NCI-H2227 (cell line): ENCODE results near the gene ZBTB4.
"Not testable (repeated sequence)": the region's sequence is repeated elsewhere in the genome, so short reads cannot be mapped to it uniquely, and the experiment has no call there.

Source experiments
- DNase-seq: peaks from one replicate; lab custom pipeline; 2025; ENCODE audit not compliant: unreplicated experiment; lab: John Stamatoyannopoulos, UW

The ZBTB4 gene

GRCh38 chr17:7493941-7494340 is 14.5 kb upstream of the ZBTB4 start:
- no peak for DNase-seq

DNA sequence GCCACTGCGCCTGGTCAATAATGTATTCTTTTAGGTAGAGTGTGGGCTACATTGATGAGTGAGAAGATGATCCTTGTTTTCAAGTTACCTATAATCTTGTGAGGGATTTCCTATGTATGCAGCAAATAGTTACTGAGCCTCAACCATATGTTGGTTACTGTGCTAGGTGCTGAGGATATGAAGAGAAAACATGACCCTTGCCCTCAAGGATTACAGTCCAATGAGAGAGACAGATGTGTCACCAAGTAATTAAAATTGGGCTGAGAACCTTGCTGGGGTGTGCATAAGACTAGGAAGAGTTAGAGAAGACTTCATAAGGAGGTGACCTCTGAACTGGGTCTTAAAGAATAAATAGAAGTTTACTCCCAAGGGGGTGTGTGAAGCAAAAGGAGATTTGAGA is 12.2 kb upstream of the ZBTB4 start:
- DNase-seq: no peak

- no peak for DNase-seq
Measured at GRCh38 chr17:7490144-7490543, 10.7 kb upstream of the ZBTB4 start.

DNA sequence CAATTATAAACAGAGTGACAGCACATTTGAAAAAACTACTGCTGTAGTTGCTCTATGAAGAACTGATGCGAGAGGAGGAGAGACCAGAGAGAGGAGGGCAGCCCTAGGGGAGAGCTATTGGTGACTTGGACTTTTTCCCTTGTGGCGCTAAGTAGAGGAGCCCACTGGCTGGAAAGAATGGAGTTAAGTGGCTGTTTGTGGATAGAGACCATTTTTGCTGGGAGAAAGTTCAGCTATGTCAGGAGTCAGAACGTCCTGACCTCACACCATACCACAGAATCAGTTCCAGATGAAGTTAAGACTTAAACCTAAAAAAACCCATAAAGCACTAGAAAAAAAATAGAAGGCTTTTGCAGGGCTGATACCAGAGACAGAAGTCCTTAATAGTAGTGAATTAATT is 6.8 kb upstream of the ZBTB4 start:
- no peak for DNase-seq

DNA sequence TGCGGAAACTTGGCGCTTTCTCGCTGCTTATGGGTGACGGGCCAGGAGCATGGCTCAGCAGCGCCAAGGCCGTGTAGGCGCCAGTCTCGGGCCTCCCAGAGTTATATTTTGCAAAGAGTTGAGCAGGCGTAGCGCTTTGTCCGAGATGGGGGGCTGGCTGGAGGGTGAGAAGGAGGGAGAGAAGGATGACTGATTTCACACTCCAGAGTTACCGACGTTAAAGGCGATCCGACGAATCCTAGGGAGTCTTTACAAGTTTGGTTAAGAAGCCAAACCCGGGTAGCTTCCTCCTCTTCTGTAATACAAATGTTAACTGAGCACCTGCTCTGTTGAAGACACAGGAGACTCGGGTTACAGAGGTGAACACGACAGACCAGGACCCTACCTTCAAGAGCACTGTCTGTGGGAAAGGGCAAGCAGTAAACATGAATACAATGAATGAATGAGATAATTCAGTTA is 5.5 kb upstream of the ZBTB4 start:
- no peak for DNase-seq

GRCh38 chr17:7484067-7484918 is 4.9 kb upstream of the ZBTB4 start, which contains the start of gene POLR2A:
POLR2A (plus strand) TSS chr17:7484366.
- peak; percentile 95 for DNase-seq

- DNase-seq: peak; percentile 93
Measured at GRCh38 chr17:7483255-7484066, 4.0 kb upstream of the ZBTB4 start.

DNA sequence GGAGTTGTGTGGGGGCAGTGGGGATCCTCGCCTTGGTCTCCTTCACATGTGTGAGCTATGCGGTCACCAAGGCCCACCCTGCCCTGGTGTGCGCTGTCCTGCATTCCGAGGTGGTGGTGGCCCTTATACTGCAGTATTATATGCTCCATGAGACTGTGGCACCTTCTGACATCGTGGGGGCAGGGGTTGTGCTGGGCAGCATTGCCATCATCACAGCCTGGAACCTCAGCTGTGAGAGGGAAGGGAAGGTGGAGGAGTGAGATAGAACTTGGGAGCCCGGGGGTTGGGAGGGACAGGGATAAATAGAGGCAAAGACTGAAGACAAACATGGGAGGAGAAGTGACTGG is 3.3 kb upstream of the ZBTB4 start:
- DNase-seq: not testable (repeated sequence)

- not testable (repeated sequence) for DNase-seq
Measured at GRCh38 chr17:7481842-7482741, 2.7 kb upstream of the ZBTB4 start.

- DNase-seq: not testable (repeated sequence)
Measured at GRCh38 chr17:7481275-7481674, 1.8 kb upstream of the ZBTB4 start, which contains the start of gene SLC35G6. SLC35G6 (plus strand) TSS chr17:7481446; CDS start chr17:7481517, 71 bp downstream.

GRCh38 chr17:7480089-7480384 is 606 bp upstream of the ZBTB4 start:
- no peak for DNase-seq

DNA sequence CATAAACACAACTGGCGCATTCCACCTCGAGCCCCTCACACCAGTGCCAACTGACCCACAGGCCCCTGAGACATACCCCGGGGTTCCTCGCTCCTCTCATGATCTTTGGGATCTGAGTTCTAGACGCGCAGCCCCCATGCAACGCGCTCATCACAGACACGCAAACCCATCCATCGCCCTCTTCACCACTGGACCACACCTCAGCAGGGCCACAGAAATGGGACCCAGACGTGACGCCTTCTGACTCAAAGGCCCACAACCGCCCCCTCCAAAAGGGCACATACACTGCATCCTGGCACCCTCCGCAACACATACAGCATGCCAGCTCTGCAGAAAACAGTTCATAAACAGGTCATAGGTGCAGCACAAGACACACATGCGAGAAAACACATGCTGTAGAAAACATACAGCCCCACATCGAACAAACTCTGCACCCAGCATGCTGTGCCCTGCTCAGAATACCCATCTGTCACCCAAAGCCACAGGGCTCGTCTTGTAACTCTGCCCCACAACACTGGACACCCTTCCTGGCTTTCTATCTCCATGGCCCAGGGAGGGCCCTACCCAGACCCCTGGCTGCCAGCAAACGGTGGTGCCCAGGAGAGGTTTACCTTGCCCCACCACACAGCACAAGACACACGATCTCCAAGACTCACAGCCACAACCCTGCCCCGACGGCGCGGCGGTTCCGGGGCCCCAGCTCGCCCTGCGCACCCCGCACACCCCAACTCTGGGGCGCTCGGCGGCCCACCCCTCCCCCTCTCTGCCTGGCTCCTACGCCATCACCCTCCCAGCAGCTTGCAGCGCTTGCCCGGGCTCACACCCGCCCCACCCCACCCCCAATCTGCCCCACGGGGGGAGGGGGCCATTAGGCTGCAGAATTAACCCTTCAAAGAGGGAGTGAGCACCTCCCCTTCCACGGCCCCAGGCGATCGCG is 887 bp downstream of the ZBTB4 start:
- peak; percentile 53 for DNase-seq

GRCh38 chr17:7477392-7478275 is 1.8 kb downstream of the ZBTB4 start:
- peak; percentile 50 for DNase-seq

DNA sequence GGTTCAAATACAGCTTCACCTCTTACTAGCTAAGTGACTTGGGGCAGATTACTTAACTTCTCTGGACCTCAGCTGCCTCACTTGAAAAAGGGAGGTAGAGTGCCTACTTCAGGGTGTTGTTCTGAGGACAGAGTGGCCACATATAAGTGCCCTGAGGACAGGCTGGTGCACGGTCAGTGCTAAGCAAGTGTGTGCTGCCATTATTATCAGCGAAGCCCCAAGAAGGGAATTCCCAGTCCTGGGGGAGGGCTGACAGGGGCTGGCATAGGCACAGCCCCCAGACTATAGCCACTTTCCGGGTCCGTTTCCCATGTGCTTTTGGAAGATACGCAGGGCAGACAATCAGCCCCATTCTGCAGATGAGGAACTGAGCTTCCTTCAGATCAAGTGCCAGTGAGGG is 2.5 kb downstream of the ZBTB4 start:
- no peak for DNase-seq

DNA sequence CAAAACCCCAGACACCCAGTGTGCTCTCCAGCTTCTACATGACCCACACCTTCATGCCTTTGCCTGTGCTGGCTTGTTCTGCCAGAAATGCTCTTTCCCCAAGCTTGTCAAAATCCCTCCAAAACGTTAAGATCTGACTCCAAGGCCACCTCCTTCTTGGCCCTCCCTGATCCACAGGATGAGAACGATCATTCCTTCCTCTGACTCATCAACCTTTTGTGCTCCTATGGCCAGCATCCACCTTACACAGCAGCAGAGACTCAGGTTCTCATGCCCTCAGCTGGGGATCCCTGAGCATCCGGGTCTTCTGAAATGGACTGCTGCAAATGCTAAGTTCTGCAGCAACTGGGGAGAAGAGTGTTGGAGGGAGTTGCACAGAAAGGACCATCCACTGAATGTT is 2.9 kb downstream of the ZBTB4 start:
- DNase-seq: no peak

DNA sequence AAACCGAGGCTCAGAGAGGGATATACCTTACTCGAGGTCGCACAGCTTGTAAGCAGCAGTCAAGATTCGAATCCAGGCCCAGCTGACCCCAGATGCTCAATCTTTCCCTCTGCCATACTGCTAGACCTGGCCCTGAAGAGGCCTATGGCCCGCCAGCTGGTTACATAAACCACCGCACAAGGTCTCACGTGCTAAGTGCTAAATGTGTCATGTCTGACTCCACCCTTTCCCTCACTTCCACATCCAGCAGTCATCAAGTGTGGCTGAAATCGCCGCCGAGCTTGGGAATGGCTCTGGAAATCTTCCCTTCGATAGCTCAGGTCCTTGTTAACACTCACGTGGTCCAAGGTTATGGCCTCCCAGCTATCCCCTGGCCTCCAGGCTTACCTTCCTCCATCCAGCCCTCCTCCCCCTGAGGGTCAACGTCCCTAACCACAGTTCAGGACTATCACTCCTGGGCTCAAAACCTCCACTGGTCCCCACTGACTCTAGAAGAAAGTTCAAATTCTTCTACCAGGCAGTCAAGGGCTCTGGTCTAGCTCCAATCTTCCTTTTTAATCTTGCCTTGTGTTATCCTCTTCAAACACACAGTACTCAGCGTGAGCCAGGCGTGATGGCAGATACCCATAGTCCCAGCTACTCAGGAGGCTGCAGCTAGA is 3.5 kb downstream of the ZBTB4 start:
- DNase-seq: no peak

GRCh38 chr17:7474767-7475166 is 4.7 kb downstream of the ZBTB4 start:
- DNase-seq: not testable (repeated sequence)

DNA sequence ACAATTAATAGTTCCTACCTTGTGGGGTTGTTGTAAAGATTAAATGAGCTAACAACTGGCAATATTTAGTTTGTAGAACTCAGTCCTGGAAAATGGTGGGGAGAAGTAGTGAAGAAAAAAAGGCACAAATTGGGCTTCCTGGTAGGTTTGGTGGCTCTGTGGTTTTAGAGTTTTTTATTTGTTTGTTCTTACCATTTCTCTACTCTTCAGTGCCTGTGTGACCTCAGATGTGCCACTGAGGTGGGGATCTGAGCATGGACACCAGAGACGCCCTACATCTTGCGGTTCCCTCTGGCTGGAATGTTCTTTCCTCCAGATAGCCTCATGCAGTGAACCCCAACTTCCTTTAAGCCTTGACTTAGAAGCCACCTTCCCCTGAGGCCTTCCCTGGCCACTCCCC is 7.7 kb downstream of the ZBTB4 start:
- DNase-seq: no peak
